Peyer's patch (tissue), 4 donors: ENCODE measurements around the gene DDX41. TPM values are rescaled to one million over a fixed set of nuclear protein-coding genes. Genes with fewer than 3 reads are reported as not detected.
"Not testable (repeated sequence)": the region's sequence is repeated elsewhere in the genome, so short reads cannot be mapped to it uniquely, and the experiment has no call there.

ENCODE experiments used
- DNase-seq, 3 donors: peaks; one replicate each; pipeline ENCODE4 v3.0.0-alpha.2; 2017 to 2019
- H3K27ac ChIP-seq, 4 donors: fragments of 200-600 bp; sonication (generic); one replicate each; pipeline ENCODE4 v1.5.1; 2016 to 2019
- H3K27me3 ChIP-seq, 2 donors: fragments of 200-600 bp; sonication (generic); one replicate each; pipeline ENCODE4 v1.5.1; 2019
- H3K36me3 ChIP-seq, 3 donors: fragments of 200-600 bp; sonication (generic); one replicate each; pipeline ENCODE4 v1.5.1; 2016 to 2019
- H3K4me1 ChIP-seq, 4 donors: fragments of 200-600 bp; sonication (generic); one replicate each; pipeline ENCODE4 v1.5.1; 2016 to 2019
- H3K4me3 ChIP-seq, 4 donors: fragments of 200-600 bp; sonication (generic); 1 replicate in 3 of 4; 2 replicates in 1 of 4; pipeline ENCODE4 v1.5.1; 2016 to 2019; ENCODE audit warnings: mild to moderate bottlenecking in 1 of 4
- H3K9me3 ChIP-seq, 4 donors: fragments of 200-600 bp; sonication (generic); one replicate each; pipeline ENCODE4 v1.5.1; 2016 to 2019; ENCODE audit warnings: mild to moderate bottlenecking in 1 of 4
- POLR2A ChIP-seq, 2 donors: fragments of 450-650 bp; IDR thresholded peaks; one replicate each; pipeline ENCODE4 v1.5.1; 2017; ENCODE audit warnings: antibody characterized with exemption in 2 of 2, mild to moderate bottlenecking in 2 of 2, moderate library complexity in 2 of 2
- total RNA-seq, 4 donors: library from RNA; depleted of rRNA; stranded (reverse); fragments of >200 nt; gene quantifications; one replicate each; pipeline ENCODE4 v1.1.0, GENCODE V29; 2016
- TF ChIP-seq, protein P1 (sequence below), 6 experiments: fragments of 450-650 bp in 4 of 6; fragments of 200-600 bp in 2 of 6; sonication (generic) in 1 of 6; IDR thresholded peaks; one replicate each; pipeline ENCODE4 v1.5.1; 2017 to 2019; ENCODE audit warnings: antibody characterized with exemption in 6 of 6, mild to moderate bottlenecking in 3 of 6, moderate library complexity in 1 of 6

DDX41 gene
- total RNA-seq, 4 donors from 2014 or later, result 103 to 168 (median 118) TPM

DNA sequence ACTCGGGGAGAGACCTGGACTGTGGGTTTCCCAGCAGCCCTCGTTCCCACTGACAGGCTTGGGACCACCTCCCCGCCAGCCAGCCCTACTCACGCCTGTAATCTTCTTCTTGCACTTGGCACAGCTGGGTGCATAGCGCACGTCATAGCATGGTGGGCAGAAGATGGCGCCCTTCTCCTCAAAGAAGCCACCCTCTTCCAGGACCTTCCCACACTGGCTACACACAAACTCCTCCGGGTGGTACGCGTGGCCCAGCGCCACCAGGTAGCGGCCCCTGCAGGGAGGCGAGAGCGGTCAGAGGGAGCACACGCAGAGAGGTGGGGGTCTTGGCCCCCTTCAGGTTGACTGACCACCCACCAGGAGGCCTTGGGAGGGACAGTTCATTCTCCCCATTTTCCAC lies 28.8 kb downstream of the DDX41 start:
- Histone ChIP-seq H3K36me3 (peaks cover 0 to 42% (median 0%) of the 10 kb centered on the region in 3 donors), H3K9me3 (no peaks in the 10 kb centered on the region), H3K27me3 (no peaks in the 10 kb centered on the region), H3K4me3 (no peak overlapping the region), H3K4me1 (peaks cover 0 to 24% (median 0%) of the 10 kb centered on the region in 4 donors), H3K27ac (no peak overlapping the region)
- TF ChIP-seq, protein P1, sequence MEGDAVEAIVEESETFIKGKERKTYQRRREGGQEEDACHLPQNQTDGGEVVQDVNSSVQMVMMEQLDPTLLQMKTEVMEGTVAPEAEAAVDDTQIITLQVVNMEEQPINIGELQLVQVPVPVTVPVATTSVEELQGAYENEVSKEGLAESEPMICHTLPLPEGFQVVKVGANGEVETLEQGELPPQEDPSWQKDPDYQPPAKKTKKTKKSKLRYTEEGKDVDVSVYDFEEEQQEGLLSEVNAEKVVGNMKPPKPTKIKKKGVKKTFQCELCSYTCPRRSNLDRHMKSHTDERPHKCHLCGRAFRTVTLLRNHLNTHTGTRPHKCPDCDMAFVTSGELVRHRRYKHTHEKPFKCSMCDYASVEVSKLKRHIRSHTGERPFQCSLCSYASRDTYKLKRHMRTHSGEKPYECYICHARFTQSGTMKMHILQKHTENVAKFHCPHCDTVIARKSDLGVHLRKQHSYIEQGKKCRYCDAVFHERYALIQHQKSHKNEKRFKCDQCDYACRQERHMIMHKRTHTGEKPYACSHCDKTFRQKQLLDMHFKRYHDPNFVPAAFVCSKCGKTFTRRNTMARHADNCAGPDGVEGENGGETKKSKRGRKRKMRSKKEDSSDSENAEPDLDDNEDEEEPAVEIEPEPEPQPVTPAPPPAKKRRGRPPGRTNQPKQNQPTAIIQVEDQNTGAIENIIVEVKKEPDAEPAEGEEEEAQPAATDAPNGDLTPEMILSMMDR (IDR thresholded peaks at IDR 0.05), result no peak
- TF ChIP-seq POLR2A (IDR thresholded peaks at IDR 0.05), result no peak
- no peak for DNase-seq

DNA sequence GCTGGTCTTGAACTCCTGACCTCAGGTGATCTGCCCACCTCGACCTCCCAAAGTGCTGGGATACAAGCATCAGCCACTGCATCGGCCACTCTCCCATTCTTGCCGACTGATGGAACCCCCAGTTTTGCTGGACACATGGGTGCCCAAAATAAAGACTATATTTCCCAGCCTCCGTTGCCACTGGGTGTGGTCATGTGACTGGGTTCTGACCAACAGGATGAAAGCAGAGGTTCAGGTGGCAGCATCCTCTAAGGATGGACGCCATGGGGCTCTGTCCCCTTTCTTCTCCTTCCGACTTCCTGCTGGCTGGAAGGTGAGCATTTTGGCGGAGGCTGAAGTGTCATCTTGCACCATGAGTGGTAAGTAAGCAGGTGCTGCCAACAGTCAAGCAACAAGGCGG lies 29.6 kb downstream of the DDX41 start:
- no peak overlapping the region for H3K27ac ChIP-seq

DNA sequence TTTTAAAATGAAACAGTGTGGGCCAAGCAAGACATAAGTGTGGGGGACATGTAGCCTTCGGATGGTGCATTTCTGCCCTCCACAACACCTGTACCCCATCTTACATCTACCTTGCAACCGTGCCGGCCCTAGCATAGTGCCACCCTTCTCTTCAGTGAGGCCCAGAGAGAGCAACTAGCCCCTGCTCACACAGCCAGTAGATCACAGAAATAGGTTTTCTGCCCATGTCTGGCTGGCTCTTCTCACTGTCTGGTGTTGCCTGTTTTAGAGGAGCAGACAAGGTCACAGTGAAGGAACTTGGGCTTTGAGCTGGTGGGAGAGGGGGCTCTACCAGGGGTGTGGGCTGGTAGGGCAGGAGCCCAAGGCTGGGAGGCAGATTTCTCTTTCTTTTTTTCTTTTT lies 30.5 kb downstream of the DDX41 start:
- no peak for DNase-seq
- no peaks in the 10 kb centered on the region for H3K9me3 ChIP-seq
- H3K27ac ChIP-seq, result no peak overlapping the region
- peaks cover 0 to 14% (median 0%) of the 10 kb centered on the region in 4 donors for H3K4me1 ChIP-seq
- H3K27me3 ChIP-seq, result no peaks in the 10 kb centered on the region
- TF ChIP-seq, protein P1 (IDR thresholded peaks at IDR 0.05), result no peak
- no peak for TF ChIP-seq POLR2A (IDR thresholded peaks at IDR 0.05)
- H3K36me3 ChIP-seq, result peaks cover 0 to 33% (median 0%) of the 10 kb centered on the region in 3 donors
- no peak overlapping the region for H3K4me3 ChIP-seq

More for the DNA sequence above, 29.6 kb downstream of the DDX41 start:
- DNase-seq, result no peak
- no peaks in the 10 kb centered on the region for H3K27me3 ChIP-seq
- peaks cover 0 to 42% (median 0%) of the 10 kb centered on the region in 3 donors for H3K36me3 ChIP-seq
- no peak for TF ChIP-seq POLR2A (IDR thresholded peaks at IDR 0.05)
- TF ChIP-seq, protein P1 (IDR thresholded peaks at IDR 0.05), result no peak
- H3K4me1 ChIP-seq, result peaks cover 0 to 22% (median 0%) of the 10 kb centered on the region in 4 donors
- no peak overlapping the region for H3K4me3 ChIP-seq
- H3K9me3 ChIP-seq, result no peaks in the 10 kb centered on the region

DNA sequence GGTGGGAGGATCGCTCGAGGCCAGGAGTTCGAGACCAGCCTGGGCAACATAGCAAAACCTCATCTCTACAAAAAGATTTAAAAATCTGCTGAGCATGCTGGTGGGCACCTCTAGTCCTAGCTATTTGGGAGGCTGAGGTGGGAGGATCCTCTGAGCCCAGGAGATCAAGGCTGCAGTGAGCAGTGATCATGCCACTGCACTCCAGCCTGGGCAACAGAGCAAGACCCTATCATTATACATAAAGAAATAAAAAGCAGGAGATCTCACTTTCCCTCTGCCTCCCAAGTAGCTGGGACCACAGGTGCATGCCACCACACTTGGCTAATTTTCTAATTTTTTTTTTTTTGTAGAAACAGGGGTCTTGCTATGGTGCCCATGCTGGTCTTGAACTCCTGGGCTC lies 31.0 kb downstream of the DDX41 start:
- H3K36me3 ChIP-seq, result peaks cover 0 to 29% (median 0%) of the 10 kb centered on the region in 3 donors
- not testable (repeated sequence) for H3K27me3 ChIP-seq, DNase-seq, H3K9me3 ChIP-seq, H3K27ac ChIP-seq, H3K4me1 ChIP-seq, H3K4me3 ChIP-seq

DNA sequence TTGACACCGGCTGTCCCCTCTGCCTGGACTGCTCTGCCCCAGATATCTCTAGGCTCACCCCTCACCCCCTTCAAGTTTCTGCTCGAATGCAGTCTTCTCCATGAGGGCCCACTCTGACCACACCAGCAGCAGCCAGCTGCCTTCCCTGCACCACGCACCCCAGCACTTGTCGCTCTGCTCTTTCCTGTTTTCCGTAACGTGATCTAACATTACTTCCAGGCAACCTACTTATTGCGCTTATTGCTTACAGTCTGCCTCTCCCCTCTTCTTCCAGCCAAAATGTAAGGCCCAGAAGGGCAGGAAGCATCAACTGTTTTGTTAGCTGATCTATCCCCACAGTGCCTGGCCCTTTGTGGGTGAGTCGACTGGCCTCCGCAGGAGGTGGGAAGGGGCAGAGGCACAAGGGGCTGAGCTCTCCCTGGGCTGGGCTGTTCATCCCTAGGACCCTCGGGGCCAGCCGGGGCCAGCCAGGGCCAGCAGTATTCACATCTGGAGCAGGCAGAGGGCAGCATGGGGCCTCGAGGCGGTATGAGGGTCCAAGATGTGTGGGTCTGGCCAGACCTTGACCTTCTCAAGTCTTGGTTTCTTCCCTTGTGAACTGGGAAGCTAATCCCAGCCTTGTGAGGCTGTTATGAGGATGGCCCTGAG lies 31.7 kb downstream of the DDX41 start:
- TF ChIP-seq POLR2A (IDR thresholded peaks at IDR 0.05), result no peak
- TF ChIP-seq, protein P1 (IDR thresholded peaks at IDR 0.05), result no peak
- no peaks in the 10 kb centered on the region for H3K9me3 ChIP-seq
- H3K4me1 ChIP-seq, result peaks cover 0 to 8% (median 0%) of the 10 kb centered on the region in 4 donors
- no peaks in the 10 kb centered on the region for H3K27me3 ChIP-seq
- no peak for DNase-seq
- H3K36me3 ChIP-seq, result peaks cover 0 to 22% (median 0%) of the 10 kb centered on the region in 3 donors
- no peak overlapping the region for H3K27ac ChIP-seq
- H3K4me3 ChIP-seq, result no peak overlapping the region

DNA sequence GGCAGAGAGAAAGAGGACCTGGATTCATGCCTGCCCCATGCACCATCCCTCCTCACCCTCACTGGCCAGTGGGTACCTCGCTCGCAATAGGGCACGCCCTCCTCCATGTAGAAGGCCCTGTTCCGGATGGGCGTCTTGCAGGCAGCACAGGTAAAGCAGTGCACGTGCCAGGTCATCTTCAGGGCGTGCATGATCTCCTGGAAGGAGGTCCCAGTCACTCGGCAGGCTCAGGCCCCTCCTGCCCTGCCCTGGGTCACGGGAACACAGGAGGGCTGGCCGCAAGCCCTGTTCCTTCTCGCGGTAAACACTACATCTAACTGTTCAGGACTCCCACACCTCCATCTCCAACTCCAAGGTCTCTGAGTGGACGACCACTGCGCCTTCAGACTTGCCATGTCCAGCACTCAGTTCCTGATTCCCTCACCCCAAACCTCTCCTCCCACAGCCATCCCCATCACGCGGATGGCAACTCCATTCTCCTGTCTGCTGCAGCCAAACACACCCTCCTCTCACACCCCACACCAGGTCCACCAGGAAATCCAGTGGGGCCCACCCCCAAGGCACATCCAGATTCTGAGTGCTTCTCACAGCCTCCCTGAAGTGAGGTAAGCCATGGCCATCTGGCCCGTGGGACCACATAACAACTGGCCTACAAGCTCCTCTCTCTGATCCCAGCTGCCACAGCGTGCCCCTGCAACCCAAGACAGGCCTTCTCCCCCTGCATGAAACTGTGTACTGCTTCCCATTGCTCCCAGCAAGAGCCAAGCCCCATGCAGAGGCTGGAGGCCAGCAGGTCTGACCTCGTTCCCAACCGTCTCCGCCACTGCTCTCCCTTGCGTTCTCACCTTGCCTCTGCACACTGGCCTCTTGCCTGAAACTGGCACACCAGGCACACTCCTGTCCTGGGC lies 32.5 kb downstream of the DDX41 start:
- Histone ChIP-seq H3K36me3 (peaks cover 0 to 22% (median 0%) of the 10 kb centered on the region in 3 donors), H3K27ac (no peak overlapping the region), H3K4me1 (peaks cover 0 to 11% (median 0%) of the 10 kb centered on the region in 4 donors), H3K9me3 (no peaks in the 10 kb centered on the region), H3K4me3 (no peak overlapping the region), H3K27me3 (no peaks in the 10 kb centered on the region)
- no peak for DNase-seq
- TF ChIP-seq POLR2A (IDR thresholded peaks at IDR 0.05), result no peak
- TF ChIP-seq, protein P1 (IDR thresholded peaks at IDR 0.05), result no peak
